GM21367 (cell line): Measurements from ENCODE around the gene MAPKAPK2.

Experiments
- ATAC-seq: cut with Tn5 transposase; IDR thresholded peaks from one replicate; pipeline ENCODE4 v1.9.1; 2021; ENCODE audit not compliant: unreplicated experiment

Gene MAPKAPK2

GRCh38 chr1:206702260-206702659, 17.6 kb downstream of the MAPKAPK2 start:
- no peak for ATAC-seq

- ATAC-seq, result no peak
Measured at GRCh38 chr1:206702803-206703202, 18.1 kb downstream of the MAPKAPK2 start.

GRCh38 chr1:206703661-206704060, 19.0 kb downstream of the MAPKAPK2 start:
- ATAC-seq, result no peak

GRCh38 chr1:206704226-206704625, 19.5 kb downstream of the MAPKAPK2 start:
- no peak for ATAC-seq

- ATAC-seq, result no peak
Measured at GRCh38 chr1:206705191-206705590, 20.5 kb downstream of the MAPKAPK2 start.

GRCh38 chr1:206705726-206706297, 21.1 kb downstream of the MAPKAPK2 start:
- no peak for ATAC-seq

- ATAC-seq, result no peak
Measured at GRCh38 chr1:206706298-206706791, 21.6 kb downstream of the MAPKAPK2 start.

GRCh38 chr1:206706806-206707366, 22.2 kb downstream of the MAPKAPK2 start:
- no peak for ATAC-seq

GRCh38 chr1:206708058-206708457, 23.4 kb downstream of the MAPKAPK2 start:
- ATAC-seq, result no peak

- no peak for ATAC-seq
Measured at GRCh38 chr1:206708882-206709281, 24.2 kb downstream of the MAPKAPK2 start.

GRCh38 chr1:206709322-206709721, 24.6 kb downstream of the MAPKAPK2 start:
- ATAC-seq, result no peak

GRCh38 chr1:206709772-206710459, 25.2 kb downstream of the MAPKAPK2 start:
- no peak for ATAC-seq

- ATAC-seq, result no peak
Measured at GRCh38 chr1:206710460-206710823, 25.7 kb downstream of the MAPKAPK2 start.

- no peak for ATAC-seq
Measured at GRCh38 chr1:206713070-206713469, 28.4 kb downstream of the MAPKAPK2 start.

- no peak for ATAC-seq
Measured at GRCh38 chr1:206713910-206714312, 29.2 kb downstream of the MAPKAPK2 start.

- ATAC-seq, result no peak
Measured at GRCh38 chr1:206714331-206715058, 29.8 kb downstream of the MAPKAPK2 start.

GRCh38 chr1:206715120-206715519, 30.4 kb downstream of the MAPKAPK2 start:
- no peak for ATAC-seq

GRCh38 chr1:206715552-206716158, 30.9 kb downstream of the MAPKAPK2 start:
- ATAC-seq, result no peak

GRCh38 chr1:206716159-206716869, 31.6 kb downstream of the MAPKAPK2 start:
- ATAC-seq, result no peak

GRCh38 chr1:206716870-206717673, 32.4 kb downstream of the MAPKAPK2 start:
- ATAC-seq, result peak; percentile 61
